Stimulated activated CD4-positive, alpha-beta T cell treated with anti-CD3 and anti-CD28 coated beads, Interleukin-15, amount 100 ng/mL, for 48 hours (primary cell): Measurements from ENCODE around the gene C3orf49.

ENCODE experiments used
- DNase-seq, 2 donors: peaks; one replicate each; pipeline ENCODE4 v3.0.0-alpha.2; 2020; ENCODE audit warnings: low read depth in 2 of 2

The C3orf49 gene

DNA sequence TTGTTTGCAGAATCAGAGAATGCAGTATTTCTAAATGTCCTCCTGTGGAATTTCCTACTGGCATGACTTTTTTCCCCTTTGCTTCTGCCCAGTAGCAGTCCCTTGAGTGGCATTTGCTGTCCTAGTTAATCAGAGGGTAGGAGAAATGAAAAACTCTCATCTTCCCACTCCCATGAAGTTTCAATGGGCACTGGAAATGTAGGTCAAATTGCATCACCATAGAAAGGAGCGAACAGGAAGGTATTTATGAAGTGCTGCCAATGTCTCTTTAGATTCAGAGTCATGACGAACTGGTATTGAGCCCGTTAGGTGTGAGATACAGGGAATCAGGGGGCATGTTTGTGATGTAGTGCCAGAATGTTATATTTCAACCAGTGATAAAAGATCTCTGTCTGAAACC, 67.8 kb downstream of the C3orf49 start:
- no peak for DNase-seq

DNA sequence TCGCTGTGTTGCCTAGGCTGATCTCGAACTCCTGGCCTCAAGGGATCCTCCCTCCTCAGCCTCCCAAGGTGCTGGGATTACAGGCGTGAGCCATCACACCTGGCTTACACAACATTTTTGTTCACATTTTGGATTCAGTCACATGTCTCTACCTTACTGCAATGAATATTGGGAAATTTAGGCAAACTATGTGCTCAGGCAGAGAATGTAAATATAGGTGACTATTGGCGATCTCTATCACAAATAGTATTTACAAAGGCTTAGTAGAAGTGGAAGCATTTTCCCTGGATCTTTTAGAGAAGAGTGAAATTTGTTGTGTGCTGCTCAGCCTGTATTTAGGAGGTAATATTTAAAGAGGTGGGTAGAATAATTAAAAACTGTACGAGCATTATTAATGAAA, 72.4 kb downstream of the C3orf49 start:
- DNase-seq, result no peak

DNA sequence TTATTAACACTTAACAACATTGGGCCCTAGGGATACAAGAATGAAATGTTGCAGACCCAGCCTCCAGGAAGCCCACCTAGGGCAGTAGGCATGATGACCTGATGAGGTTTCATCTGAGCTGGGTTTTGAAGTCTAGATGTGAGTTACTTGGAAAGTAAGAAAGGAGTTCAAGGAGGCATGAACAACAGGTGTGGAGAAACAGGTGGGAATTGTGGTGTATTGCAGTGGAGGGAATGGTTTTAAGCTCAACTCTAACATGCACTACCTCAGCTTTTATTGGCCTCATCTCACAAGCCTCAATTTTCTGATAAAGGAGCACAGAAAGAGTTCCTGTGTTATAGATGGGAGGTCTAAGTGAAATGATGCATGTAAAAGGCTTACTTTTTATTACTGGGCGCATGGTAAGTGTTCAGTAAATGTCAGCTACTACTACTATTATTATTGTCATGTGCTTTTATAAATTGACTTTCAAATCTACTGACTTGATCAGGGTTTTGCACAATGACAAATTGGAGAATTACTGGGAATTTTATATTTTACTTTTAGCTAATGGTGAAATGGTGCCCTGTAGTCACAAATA, 73.8 kb downstream of the C3orf49 start:
- no peak for DNase-seq

DNA sequence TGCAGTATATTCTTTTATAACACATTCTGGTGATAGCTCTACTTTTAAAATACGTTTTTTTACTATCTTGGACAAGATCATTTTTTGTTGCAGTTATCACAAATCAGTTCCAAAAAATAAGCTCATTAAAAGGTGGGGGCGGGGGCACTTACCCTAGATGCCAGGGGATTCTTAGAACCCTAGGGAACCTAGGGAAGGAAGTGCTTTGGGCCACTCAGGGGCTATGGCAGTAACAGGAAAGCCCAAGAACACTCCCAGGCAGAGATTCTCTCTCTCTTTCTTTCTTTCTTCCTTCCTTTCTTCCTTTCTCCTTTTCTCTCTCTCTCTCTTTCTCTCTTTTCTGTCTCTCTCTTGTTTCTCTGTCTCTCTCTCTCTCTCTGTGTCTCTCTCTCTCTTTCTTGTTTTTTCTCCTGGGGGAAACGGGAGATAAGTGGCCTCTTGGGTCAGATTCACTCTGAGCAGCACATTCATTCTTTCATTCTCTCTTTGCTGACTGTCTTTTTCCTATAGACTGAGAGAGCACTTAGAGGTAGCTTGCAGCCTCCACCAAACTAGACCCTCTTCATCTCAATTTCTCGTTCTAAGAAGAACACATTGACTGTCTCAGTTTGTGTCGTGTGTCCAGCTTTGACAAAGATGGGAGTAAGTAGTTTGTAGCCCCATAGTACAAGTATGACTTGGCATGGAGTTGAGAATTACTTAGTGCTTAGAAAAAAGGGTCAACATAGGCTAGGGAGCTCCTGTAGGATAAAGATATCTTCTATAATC, 76.5 kb downstream of the C3orf49 start:
- no peak for DNase-seq

DNA sequence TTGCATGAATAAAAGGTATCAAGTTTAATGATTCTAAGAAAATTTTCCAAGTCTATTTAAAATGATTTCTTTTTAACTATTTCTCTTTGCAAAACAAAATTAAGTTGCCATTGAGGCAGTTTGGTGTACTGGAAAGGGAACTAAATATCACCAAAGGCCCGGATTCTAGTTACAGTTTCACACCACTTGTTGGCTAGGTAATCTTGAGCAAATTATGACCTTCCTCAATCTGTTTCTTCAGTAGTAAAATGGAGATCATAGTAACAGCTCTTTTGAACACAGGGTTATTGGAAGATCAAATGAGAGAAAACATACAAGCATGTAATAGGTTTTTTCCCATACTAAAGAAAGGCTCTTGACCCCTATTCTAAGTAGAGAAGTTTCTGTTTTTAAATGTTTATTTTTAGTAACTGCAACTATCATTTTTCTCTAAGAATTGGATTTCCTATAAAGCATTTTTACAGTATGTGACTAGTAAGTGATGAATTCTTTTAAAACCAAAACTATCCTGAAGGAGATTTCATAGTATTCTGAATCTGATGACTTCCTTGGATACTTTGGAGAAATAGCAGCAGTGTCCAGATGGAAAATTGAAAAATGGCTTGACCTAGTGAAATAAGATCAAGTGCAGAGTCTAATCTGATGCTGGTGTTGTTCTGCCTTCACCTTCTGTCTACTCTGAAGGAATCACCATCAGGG, 77.4 kb downstream of the C3orf49 start:
- DNase-seq, result no peak
